Natural killer cell (primary cell): Measurements from ENCODE around the gene PHEX. TPM values are rescaled to one million over a fixed set of nuclear protein-coding genes. Genes with fewer than 3 reads are reported as not detected.

ENCODE experiments used
- ATAC-seq, 3 donors: fragments of 150-1000 bp in 2 of 3; fragments of 200-7000 bp in 1 of 3; cut with Tn5 transposase; 1 replicate in 1 of 3; 2 replicates in 2 of 3; pipeline ENCODE4 v1.10.0; 2021; ENCODE audit warnings: mild to moderate bottlenecking in 2 of 3, moderate library complexity in 2 of 3
- DNase-seq, 2 donors: peaks; one replicate each; pipeline versions ENCODE4 v3.0.0 to v3.0.0-alpha.2; 2013 to 2021; ENCODE audit warnings: mixed read lengths in 1 of 2
- H3K27ac ChIP-seq: one replicate; pipeline ENCODE4 v1.5.1; 2013; ENCODE audit warnings: mild to moderate bottlenecking, low read length
- H3K27me3 ChIP-seq: one replicate; pipeline ENCODE4 v1.6.1; 2013; ENCODE audit warnings: low read length; ENCODE audit not compliant: control insufficient read depth, insufficient read depth
- H3K36me3 ChIP-seq: one replicate; pipeline ENCODE4 v1.6.1; 2013; ENCODE audit warnings: low read length; ENCODE audit not compliant: control insufficient read depth, insufficient read depth
- H3K4me1 ChIP-seq: one replicate; pipeline ENCODE4 v1.6.1; 2013; ENCODE audit warnings: low read length; ENCODE audit not compliant: control insufficient read depth, insufficient read depth
- H3K4me3 ChIP-seq: one replicate; pipeline ENCODE4 v1.5.1; 2013; ENCODE audit warnings: low read length
- H3K9me3 ChIP-seq: one replicate; pipeline ENCODE4 v1.6.1; 2013; ENCODE audit warnings: low read length; ENCODE audit not compliant: control insufficient read depth, insufficient read depth
- H3K27ac Mint-ChIP-seq, 2 donors: one replicate each; pipeline ENCODE4 v1.8.0; 2022; ENCODE audit warnings: mild to moderate bottlenecking in 2 of 2, mixed read lengths in 2 of 2, moderate library complexity in 1 of 2
- H3K27me3 Mint-ChIP-seq, 2 donors: one replicate each; pipeline ENCODE4 v1.8.0; 2022; ENCODE audit warnings: low read depth in 2 of 2, mixed read lengths in 2 of 2
- H3K36me3 Mint-ChIP-seq: one replicate; pipeline ENCODE4 v1.8.0; 2022; ENCODE audit warnings: mixed read lengths
- H3K4me1 Mint-ChIP-seq, 2 donors: one replicate each; pipeline ENCODE4 v1.8.0; 2022; ENCODE audit warnings: mixed read lengths in 2 of 2
- H3K4me3 Mint-ChIP-seq: one replicate; pipeline ENCODE4 v1.8.0; 2022; ENCODE audit warnings: mild to moderate bottlenecking, moderate library complexity, mixed read lengths
- H3K9me3 Mint-ChIP-seq, 2 donors: one replicate each; pipeline ENCODE4 v1.8.0; 2022; ENCODE audit warnings: mixed read lengths in 2 of 2
- whole genome bisulfite sequencing: methylation state at CpG from one replicate; pipeline ENCODE4 v1.1.7; 2013; ENCODE audit warnings: missing lambda C conversion rate; ENCODE audit not compliant: insufficient coverage; 5-methylcytosine and 5-hydroxymethylcytosine counted together
- intact Hi-C: fragments of 100-400 bp; cut with micrococcal nuclease; formaldehyde crosslinking; loops from one replicate; pipeline ENCODE4 v1.14.2; 2022
- total RNA-seq, 4 donors: library from RNA; stranded (reverse); fragments of 120-200 nt in 1 of 4; gene quantifications; one replicate each; pipeline versions ENCODE4 v1.2.3 to v1.2.4, GENCODE V29; 2013 to 2022
- TF ChIP-seq, protein P1 (sequence below): fragments of 200-600 bp; IDR thresholded peaks from one replicate; pipeline ENCODE4 v1.8.0; 2022; ENCODE audit warnings: antibody characterized with exemption

PHEX gene
- total RNA-seq, 3 donors from 2014 or later (not counting 1 experiment from before 2014, with no cell fraction given): 0.10 to 0.54 (median 0.25) TPM

- no peak for DNase-seq
- H3K36me3 ChIP-seq: no peaks in the 10 kb centered on the region
- Mint-ChIP-seq H3K4me3 (no peak overlapping the region), H3K4me1 (no peaks in the 10 kb centered on the region), H3K9me3 (no peaks in the 10 kb centered on the region), H3K36me3 (no peaks in the 10 kb centered on the region), H3K27me3 (no peaks in the 10 kb centered on the region), H3K27ac (no peak overlapping the region)
- no peaks in the 10 kb centered on the region for H3K4me1 ChIP-seq
- H3K9me3 ChIP-seq: no peaks in the 10 kb centered on the region
- intact Hi-C loops: no loop called here
- TF ChIP-seq, protein P1, sequence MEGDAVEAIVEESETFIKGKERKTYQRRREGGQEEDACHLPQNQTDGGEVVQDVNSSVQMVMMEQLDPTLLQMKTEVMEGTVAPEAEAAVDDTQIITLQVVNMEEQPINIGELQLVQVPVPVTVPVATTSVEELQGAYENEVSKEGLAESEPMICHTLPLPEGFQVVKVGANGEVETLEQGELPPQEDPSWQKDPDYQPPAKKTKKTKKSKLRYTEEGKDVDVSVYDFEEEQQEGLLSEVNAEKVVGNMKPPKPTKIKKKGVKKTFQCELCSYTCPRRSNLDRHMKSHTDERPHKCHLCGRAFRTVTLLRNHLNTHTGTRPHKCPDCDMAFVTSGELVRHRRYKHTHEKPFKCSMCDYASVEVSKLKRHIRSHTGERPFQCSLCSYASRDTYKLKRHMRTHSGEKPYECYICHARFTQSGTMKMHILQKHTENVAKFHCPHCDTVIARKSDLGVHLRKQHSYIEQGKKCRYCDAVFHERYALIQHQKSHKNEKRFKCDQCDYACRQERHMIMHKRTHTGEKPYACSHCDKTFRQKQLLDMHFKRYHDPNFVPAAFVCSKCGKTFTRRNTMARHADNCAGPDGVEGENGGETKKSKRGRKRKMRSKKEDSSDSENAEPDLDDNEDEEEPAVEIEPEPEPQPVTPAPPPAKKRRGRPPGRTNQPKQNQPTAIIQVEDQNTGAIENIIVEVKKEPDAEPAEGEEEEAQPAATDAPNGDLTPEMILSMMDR: no peak
- WGBS: 93% methylated on average over 2 of the region's 2 CpGs
- no peak overlapping the region for H3K4me3 ChIP-seq
- H3K27ac ChIP-seq: no peak overlapping the region
- H3K27me3 ChIP-seq: no peaks in the 10 kb centered on the region
- no peak for ATAC-seq
These were observed 5.1 kb downstream of the PHEX start for GRCh38 chrX:22037225-22037624.

GRCh38 chrX:22037911-22038537 lies 5.9 kb downstream of the PHEX start:
- no peak overlapping the region for H3K27ac Mint-ChIP-seq
- H3K27me3 Mint-ChIP-seq: no peaks in the 10 kb centered on the region
- no peaks in the 10 kb centered on the region for H3K9me3 Mint-ChIP-seq
- H3K27ac ChIP-seq: no peak overlapping the region
- TF ChIP-seq, protein P1: no peak
- no peaks in the 10 kb centered on the region for H3K27me3 ChIP-seq
- no peak overlapping the region for H3K4me3 Mint-ChIP-seq
- H3K4me1 Mint-ChIP-seq: no peaks in the 10 kb centered on the region
- H3K36me3 ChIP-seq: no peaks in the 10 kb centered on the region
- WGBS: 87% methylated on average over 13 of the region's 13 CpGs
- ATAC-seq (no peak), DNase-seq (peak in 1 of 2 donors; percentile 4)
- H3K36me3 Mint-ChIP-seq: no peaks in the 10 kb centered on the region
- H3K4me3 ChIP-seq: no peak overlapping the region
- H3K4me1 ChIP-seq: no peaks in the 10 kb centered on the region
- H3K9me3 ChIP-seq: no peaks in the 10 kb centered on the region
- intact Hi-C loops: no loop called here

- Histone ChIP-seq H3K4me3 (no peak overlapping the region), H3K9me3 (no peaks in the 10 kb centered on the region), H3K27ac (no peak overlapping the region), H3K4me1 (no peaks in the 10 kb centered on the region), H3K27me3 (no peaks in the 10 kb centered on the region), H3K36me3 (no peaks in the 10 kb centered on the region)
- Mint-ChIP-seq H3K4me1 (no peaks in the 10 kb centered on the region), H3K36me3 (no peaks in the 10 kb centered on the region), H3K4me3 (no peak overlapping the region), H3K27me3 (no peaks in the 10 kb centered on the region), H3K27ac (no peak overlapping the region), H3K9me3 (no peaks in the 10 kb centered on the region)
- DNase-seq: no peak
- ATAC-seq: no peak
- intact Hi-C loops: no loop called here
- TF ChIP-seq, protein P1: no peak
- 99% methylated on average over 5 of the region's 6 CpGs for WGBS
These were observed 7.4 kb downstream of the PHEX start for GRCh38 chrX:22039541-22039940.

- Histone ChIP-seq H3K4me1 (no peaks in the 10 kb centered on the region), H3K27ac (no peak overlapping the region), H3K9me3 (no peaks in the 10 kb centered on the region), H3K36me3 (no peaks in the 10 kb centered on the region), H3K4me3 (no peak overlapping the region), H3K27me3 (no peaks in the 10 kb centered on the region)
- no peak for ATAC-seq
- WGBS: 97% methylated on average over 2 of the region's 2 CpGs
- no peak for DNase-seq
- TF ChIP-seq, protein P1: no peak
- Mint-ChIP-seq H3K27ac (no peak overlapping the region), H3K27me3 (no peaks in the 10 kb centered on the region), H3K36me3 (no peaks in the 10 kb centered on the region), H3K9me3 (no peaks in the 10 kb centered on the region), H3K4me3 (no peak overlapping the region), H3K4me1 (no peaks in the 10 kb centered on the region)
- intact Hi-C loops: no loop called here
These were observed 8.1 kb downstream of the PHEX start for GRCh38 chrX:22040184-22040583.
